HEK293 (cell line): ENCODE measurements around the gene RBM22.

Experiments used
- CTCF ChIA-PET: fragments of 350-600 bp; formaldehyde crosslinking; extraction: SDS; loops from one replicate; lab custom pipeline; 2021; ENCODE audit warnings: antibody characterized with exemption; lab: Yijun Ruan, JAX
- POLR2A ChIA-PET: fragments of 300-600 bp; formaldehyde crosslinking; extraction: SDS; loops from one replicate; lab custom pipeline; 2020; ENCODE audit warnings: antibody characterized with exemption, inconsistent platforms; lab: Yijun Ruan, JAX
- H3K27ac ChIP-seq: fragments of 200-500 bp; sonication (Bioruptor generic); 2 replicates; pipeline ENCODE4 v1.5.1; 2014; ENCODE audit warnings: low read depth, low read length, control low read depth, inconsistent platforms; ENCODE audit errors: extremely low read depth
- H3K36me3 ChIP-seq, 2 experiments: fragments of 200-500 bp in 1 of 2; sonication (Bioruptor generic) in 1 of 2; 1 replicate in 1 of 2; 2 replicates in 1 of 2; pipeline ENCODE4 v1.5.1; 2014 to 2017; ENCODE audit warnings: inconsistent platforms in 2 of 2, low read length in 2 of 2; ENCODE audit not compliant: control insufficient read depth in 2 of 2, insufficient read depth in 1 of 2
- H3K4me1 ChIP-seq: fragments of 200-500 bp; sonication (Bioruptor generic); 2 replicates; pipeline ENCODE4 v1.5.1; 2014; ENCODE audit warnings: mild to moderate bottlenecking, low read length, inconsistent platforms; ENCODE audit not compliant: control insufficient read depth, insufficient read depth
- H3K4me3 ChIP-seq: 2 replicates; pipeline ENCODE4 v1.5.1; 2011; ENCODE audit warnings: low read depth, mild to moderate bottlenecking, control low read depth, low read length, moderate library complexity
- H3K9me3 ChIP-seq: fragments of 200-500 bp; sonication (Bioruptor generic); 2 replicates; pipeline ENCODE4 v1.5.1; 2014; ENCODE audit warnings: low read depth, low read length, inconsistent platforms; ENCODE audit not compliant: control insufficient read depth, insufficient read depth
- GLIS1 ChIP-seq: fragments of 450-650 bp; formaldehyde crosslinking; IDR thresholded peaks from 2 replicates; pipeline ENCODE4 v1.5.1; 2016; ENCODE audit warnings: missing biosample characterization, missing genetic modification characterization
- HOXA7 ChIP-seq: sonication (generic); formaldehyde crosslinking; IDR thresholded peaks from 2 replicates; pipeline ENCODE4 v1.8.1; 2022; ENCODE audit warnings: missing genetic modification reagents, borderline replicate concordance
- OSR2 ChIP-seq: fragments of 450-650 bp; formaldehyde crosslinking; IDR thresholded peaks from 2 replicates; pipeline ENCODE4 v1.5.1; 2016; ENCODE audit warnings: missing biosample characterization, missing genetic modification characterization
- ZNF132 ChIP-seq: fragments of 450-650 bp; formaldehyde crosslinking; IDR thresholded peaks from 2 replicates; pipeline ENCODE4 v1.5.1; 2017; ENCODE audit warnings: missing biosample characterization, missing genetic modification characterization, borderline replicate concordance
- ZNF19 ChIP-seq: fragments of 450-650 bp; formaldehyde crosslinking; IDR thresholded peaks from 2 replicates; pipeline ENCODE4; 2016; ENCODE audit warnings: missing biosample characterization, missing genetic modification characterization, low read depth
- ZNF2 ChIP-seq: fragments of 450-650 bp; formaldehyde crosslinking; IDR thresholded peaks from 2 replicates; pipeline ENCODE4 v1.5.1; 2016; ENCODE audit warnings: missing biosample characterization, missing genetic modification characterization
- ZNF202 ChIP-seq: fragments of 450-650 bp; formaldehyde crosslinking; IDR thresholded peaks from 2 replicates; pipeline ENCODE4 v1.5.1; 2016; ENCODE audit warnings: missing biosample characterization, missing genetic modification characterization, borderline replicate concordance
- ZNF223 ChIP-seq: fragments of 450-650 bp; formaldehyde crosslinking; IDR thresholded peaks from 2 replicates; pipeline ENCODE4 v1.5.1; 2016; ENCODE audit warnings: missing biosample characterization, missing genetic modification characterization
- ZNF274 ChIP-seq, 2 experiments: fragments of 200-500 bp in 1 of 2; fragments of 450-650 bp in 1 of 2; sonication (Bioruptor generic) in 1 of 2; formaldehyde crosslinking in 1 of 2; IDR thresholded peaks; 2 replicates each; pipeline versions ENCODE4 v1.5.1 to v1.6.1; 2014 to 2016; ENCODE audit warnings: borderline replicate concordance in 1 of 2, inconsistent platforms in 1 of 2, low read length in 1 of 2, missing biosample characterization in 1 of 2, missing genetic modification characterization in 1 of 2
- ZNF280D ChIP-seq: fragments of 450-650 bp; formaldehyde crosslinking; IDR thresholded peaks from 2 replicates; pipeline ENCODE4 v1.5.1; 2016; ENCODE audit warnings: missing biosample characterization, missing genetic modification characterization
- ZNF350 ChIP-seq: fragments of 450-650 bp; formaldehyde crosslinking; IDR thresholded peaks from 2 replicates; pipeline ENCODE4 v1.5.0; 2017; ENCODE audit warnings: missing biosample characterization, mild to moderate bottlenecking, missing genetic modification characterization
- ZNF473 ChIP-seq: fragments of 450-650 bp; formaldehyde crosslinking; IDR thresholded peaks from 2 replicates; pipeline ENCODE4 v1.5.1; 2017; ENCODE audit warnings: missing biosample characterization, missing genetic modification characterization
- ZNF585B ChIP-seq: fragments of 450-650 bp; formaldehyde crosslinking; IDR thresholded peaks from 2 replicates; pipeline ENCODE4 v1.5.1; 2016; ENCODE audit warnings: missing biosample characterization, missing genetic modification characterization
- ZNF621 ChIP-seq: fragments of 450-650 bp; formaldehyde crosslinking; IDR thresholded peaks from 2 replicates; pipeline ENCODE4 v1.5.1; 2017; ENCODE audit warnings: missing biosample characterization, missing genetic modification characterization
- TF ChIP-seq, protein P1 (sequence below): fragments of 450-650 bp; formaldehyde crosslinking; optimal IDR thresholded peaks from 2 replicates; pipeline ENCODE3; 2016; ENCODE audit warnings: missing biosample characterization, mild to moderate bottlenecking, missing genetic modification characterization
- TF ChIP-seq, protein P2 (sequence below): fragments of 450-650 bp; formaldehyde crosslinking; IDR thresholded peaks from 2 replicates; pipeline ENCODE4 v1.5.1; 2017; ENCODE audit warnings: missing biosample characterization, missing genetic modification characterization
- TF ChIP-seq, protein P3 (sequence below): fragments of 450-650 bp; formaldehyde crosslinking; IDR thresholded peaks from 2 replicates; pipeline ENCODE4 v1.5.1; 2016; ENCODE audit warnings: missing biosample characterization, missing genetic modification characterization

RBM22 gene

DNA sequence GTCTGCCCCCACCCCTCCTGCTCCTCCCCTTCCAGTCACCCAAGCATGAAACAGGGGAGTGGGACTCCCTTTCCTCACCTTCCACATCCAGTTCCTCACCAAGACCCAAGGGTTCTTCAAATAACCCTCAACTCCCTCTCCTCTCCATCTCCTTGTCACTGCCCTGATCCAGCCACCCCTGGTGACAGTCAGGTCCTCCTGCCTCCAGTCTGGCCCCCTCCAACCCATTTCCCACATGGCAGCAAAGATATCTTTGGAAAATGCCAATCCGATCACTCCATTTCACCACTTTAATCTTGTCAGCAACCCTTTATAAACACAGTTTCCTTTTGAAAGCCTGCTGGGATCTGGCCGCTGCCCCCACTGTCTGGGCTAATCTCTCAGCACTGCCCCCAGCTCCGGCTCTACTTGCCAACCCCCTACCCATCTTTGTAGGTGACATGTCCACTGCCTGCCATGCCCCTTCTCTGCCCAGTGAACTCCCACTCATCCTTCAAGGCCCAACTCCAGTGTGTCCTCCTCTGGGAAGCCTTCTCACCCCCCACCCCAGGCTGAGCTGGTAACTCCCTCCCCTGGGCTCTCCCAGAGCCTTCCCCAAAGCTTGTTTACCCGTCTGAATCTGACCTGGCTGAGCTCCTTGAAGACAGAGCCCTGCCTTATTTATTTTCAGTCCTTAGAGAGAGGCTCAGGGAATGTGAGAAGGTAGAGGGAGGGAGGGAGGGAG lies 40.6 kb downstream of the RBM22 start:
- H3K27ac ChIP-seq = no peak overlapping the region
- POLR2A ChIA-PET = interaction anchor here (0.8 kb wide), 1 partner anchor 41 kb away, joined by 3 read pairs; the partner anchor contains the start of gene RBM22
- no peaks in the 10 kb centered on the region for H3K4me1 ChIP-seq
- H3K4me3 ChIP-seq = no peak overlapping the region
- H3K36me3 ChIP-seq = no peaks in the 10 kb centered on the region
- TF ChIP-seq GLIS1 (tag by site-specific recombination) (peak; percentile 36; the same call in 1 of the 2 replicates), ZNF2 (no peak), ZNF132 (tag by site-specific recombination) (no peak), ZNF202 (tag by site-specific recombination) (no peak), ZNF280D (tag by site-specific recombination) (no peak), ZNF473 (tag by site-specific recombination) (no peak), ZNF274 (IDR thresholded peaks at IDR 0.05; ENCODE audit: low read length) (no peak), ZNF274 (tag by site-specific recombination; IDR thresholded peaks at IDR 0.05; ENCODE audit: borderline replicate concordance) (no peak), ZNF223 (tag by site-specific recombination) (no peak), ZNF585B (tag by site-specific recombination) (no peak), ZNF350 (tag by site-specific recombination) (no peak), ZNF19 (tag by site-specific recombination) (no peak), ZNF621 (tag by site-specific recombination) (no peak), HOXA7 (CRISPR knock-in tag) (no peak), OSR2 (no peak)
- TF ChIP-seq, protein P1, sequence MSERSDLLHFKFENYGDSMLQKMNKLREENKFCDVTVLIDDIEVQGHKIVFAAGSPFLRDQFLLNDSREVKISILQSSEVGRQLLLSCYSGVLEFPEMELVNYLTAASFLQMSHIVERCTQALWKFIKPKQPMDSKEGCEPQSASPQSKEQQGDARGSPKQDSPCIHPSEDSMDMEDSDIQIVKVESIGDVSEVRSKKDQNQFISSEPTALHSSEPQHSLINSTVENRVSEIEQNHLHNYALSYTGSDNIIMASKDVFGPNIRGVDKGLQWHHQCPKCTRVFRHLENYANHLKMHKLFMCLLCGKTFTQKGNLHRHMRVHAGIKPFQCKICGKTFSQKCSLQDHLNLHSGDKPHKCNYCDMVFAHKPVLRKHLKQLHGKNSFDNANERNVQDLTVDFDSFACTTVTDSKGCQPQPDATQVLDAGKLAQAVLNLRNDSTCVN (tag by site-specific recombination) = no peak
- TF ChIP-seq, protein P2, sequence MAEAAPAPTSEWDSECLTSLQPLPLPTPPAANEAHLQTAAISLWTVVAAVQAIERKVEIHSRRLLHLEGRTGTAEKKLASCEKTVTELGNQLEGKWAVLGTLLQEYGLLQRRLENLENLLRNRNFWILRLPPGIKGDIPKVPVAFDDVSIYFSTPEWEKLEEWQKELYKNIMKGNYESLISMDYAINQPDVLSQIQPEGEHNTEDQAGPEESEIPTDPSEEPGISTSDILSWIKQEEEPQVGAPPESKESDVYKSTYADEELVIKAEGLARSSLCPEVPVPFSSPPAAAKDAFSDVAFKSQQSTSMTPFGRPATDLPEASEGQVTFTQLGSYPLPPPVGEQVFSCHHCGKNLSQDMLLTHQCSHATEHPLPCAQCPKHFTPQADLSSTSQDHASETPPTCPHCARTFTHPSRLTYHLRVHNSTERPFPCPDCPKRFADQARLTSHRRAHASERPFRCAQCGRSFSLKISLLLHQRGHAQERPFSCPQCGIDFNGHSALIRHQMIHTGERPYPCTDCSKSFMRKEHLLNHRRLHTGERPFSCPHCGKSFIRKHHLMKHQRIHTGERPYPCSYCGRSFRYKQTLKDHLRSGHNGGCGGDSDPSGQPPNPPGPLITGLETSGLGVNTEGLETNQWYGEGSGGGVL = 0 out of 2 replicates have a peak, but pooled peaks have one; percentile 17
- TF ChIP-seq, protein P3, sequence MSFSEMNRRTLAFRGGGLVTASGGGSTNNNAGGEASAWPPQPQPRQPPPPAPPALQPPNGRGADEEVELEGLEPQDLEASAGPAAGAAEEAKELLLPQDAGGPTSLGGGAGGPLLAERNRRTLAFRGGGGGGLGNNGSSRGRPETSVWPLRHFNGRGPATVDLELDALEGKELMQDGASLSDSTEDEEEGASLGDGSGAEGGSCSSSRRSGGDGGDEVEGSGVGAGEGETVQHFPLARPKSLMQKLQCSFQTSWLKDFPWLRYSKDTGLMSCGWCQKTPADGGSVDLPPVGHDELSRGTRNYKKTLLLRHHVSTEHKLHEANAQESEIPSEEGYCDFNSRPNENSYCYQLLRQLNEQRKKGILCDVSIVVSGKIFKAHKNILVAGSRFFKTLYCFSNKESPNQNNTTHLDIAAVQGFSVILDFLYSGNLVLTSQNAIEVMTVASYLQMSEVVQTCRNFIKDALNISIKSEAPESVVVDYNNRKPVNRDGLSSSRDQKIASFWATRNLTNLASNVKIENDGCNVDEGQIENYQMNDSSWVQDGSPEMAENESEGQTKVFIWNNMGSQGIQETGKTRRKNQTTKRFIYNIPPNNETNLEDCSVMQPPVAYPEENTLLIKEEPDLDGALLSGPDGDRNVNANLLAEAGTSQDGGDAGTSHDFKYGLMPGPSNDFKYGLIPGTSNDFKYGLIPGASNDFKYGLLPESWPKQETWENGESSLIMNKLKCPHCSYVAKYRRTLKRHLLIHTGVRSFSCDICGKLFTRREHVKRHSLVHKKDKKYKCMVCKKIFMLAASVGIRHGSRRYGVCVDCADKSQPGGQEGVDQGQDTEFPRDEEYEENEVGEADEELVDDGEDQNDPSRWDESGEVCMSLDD (tag by site-specific recombination) = no peak
- CTCF ChIA-PET = interaction anchor here (1.6 to 3.5 kb wide), 2 partner anchors 99 to 203 kb away, joined by 4 to 30 read pairs; no protein-coding TSS in a partner anchor
- no peaks in the 10 kb centered on the region for H3K9me3 ChIP-seq
